Astrocyte (in vitro differentiated cells and primary cell): ENCODE measurements around the gene HOXC6. TPM values are rescaled to one million over a fixed set of nuclear protein-coding genes. Genes with fewer than 3 reads are reported as not detected.
"Not testable (repeated sequence)": the region's sequence is repeated elsewhere in the genome, so short reads cannot be mapped to it uniquely, and the experiment has no call there.

Experiments used
- DNase-seq: peaks from one replicate; pipeline ENCODE4 v3.0.0-alpha.2; 2010; ENCODE audit warnings: low read depth
- FAIRE-seq: peaks from 2 replicates; lab custom pipeline; 2011; peaks lifted over from hg19 to GRCh38; lab: Jason Lieb, UNC
- H2AFZ ChIP-seq: 2 replicates; pipeline ENCODE4 v1.6.0; 2012; ENCODE audit warnings: low read depth, low read length, inconsistent platforms
- H3K27ac ChIP-seq: 2 replicates; pipeline ENCODE4 v1.5.1; 2011; ENCODE audit warnings: low read depth, low read length, inconsistent platforms
- H3K27me3 ChIP-seq: 2 replicates; pipeline ENCODE4 v1.6.0; 2011; ENCODE audit warnings: low read length, inconsistent platforms; ENCODE audit not compliant: insufficient read depth
- H3K36me3 ChIP-seq: 2 replicates; pipeline ENCODE4 v1.5.1; 2011; ENCODE audit warnings: low read length, inconsistent platforms; ENCODE audit not compliant: insufficient read depth
- H3K4me1 ChIP-seq: 2 replicates; pipeline ENCODE4 v1.5.1; 2011; ENCODE audit warnings: low read length, inconsistent platforms; ENCODE audit not compliant: insufficient read depth
- H3K4me2 ChIP-seq: 2 replicates; pipeline ENCODE4 v1.6.0; 2012; ENCODE audit warnings: low read length, inconsistent platforms
- H3K4me3 ChIP-seq: 2 replicates; pipeline ENCODE4 v1.5.1; 2011; ENCODE audit warnings: low read depth, mild to moderate bottlenecking, low read length, inconsistent platforms; ENCODE audit not compliant: insufficient read depth
- H3K79me2 ChIP-seq: 2 replicates; pipeline ENCODE4 v1.6.0; 2012; ENCODE audit warnings: mild to moderate bottlenecking, low read length, inconsistent platforms; ENCODE audit not compliant: insufficient read depth
- H3K9ac ChIP-seq: 2 replicates; pipeline ENCODE4 v1.6.0; 2012; ENCODE audit warnings: mild to moderate bottlenecking, low read length, inconsistent platforms
- H3K9me3 ChIP-seq: 2 replicates; pipeline ENCODE4 v1.5.1; 2012; ENCODE audit warnings: low read depth, mild to moderate bottlenecking, low read length, inconsistent platforms; ENCODE audit not compliant: insufficient read depth
- H4K20me1 ChIP-seq: 2 replicates; pipeline ENCODE4 v1.6.0; 2012; ENCODE audit warnings: low read length, inconsistent platforms; ENCODE audit not compliant: insufficient read depth
- H3K27ac Mint-ChIP-seq: one replicate; pipeline ENCODE4 v1.8.0; 2021; ENCODE audit warnings: mild to moderate bottlenecking, mixed read lengths; ENCODE audit not compliant: unreplicated experiment
- H3K27me3 Mint-ChIP-seq: one replicate; pipeline ENCODE4 v1.8.0; 2021; ENCODE audit warnings: low read depth, mixed read lengths; ENCODE audit not compliant: unreplicated experiment
- H3K36me3 Mint-ChIP-seq: one replicate; pipeline ENCODE4 v1.8.0; 2021; ENCODE audit warnings: low read depth, mixed read lengths; ENCODE audit not compliant: unreplicated experiment
- H3K4me1 Mint-ChIP-seq: one replicate; pipeline ENCODE4 v1.8.0; 2021; ENCODE audit warnings: low read depth, mixed read lengths; ENCODE audit not compliant: unreplicated experiment
- H3K4me3 Mint-ChIP-seq: one replicate; pipeline ENCODE4 v1.8.0; 2021; ENCODE audit warnings: mild to moderate bottlenecking, moderate library complexity, mixed read lengths; ENCODE audit not compliant: unreplicated experiment
- H3K9me3 Mint-ChIP-seq: one replicate; pipeline ENCODE4 v1.8.0; 2021; ENCODE audit warnings: mild to moderate bottlenecking, mixed read lengths; ENCODE audit not compliant: unreplicated experiment
- CTCF ChIP-seq: IDR thresholded peaks from 2 replicates; pipeline ENCODE4 v1.5.1; 2011; ENCODE audit warnings: low read depth, mild to moderate bottlenecking, inconsistent platforms, low read length, moderate library complexity; ENCODE audit not compliant: insufficient read depth
- EZH2 ChIP-seq: IDR thresholded peaks from 2 replicates; pipeline ENCODE4 v1.6.1; 2012; ENCODE audit warnings: mild to moderate bottlenecking, low read length, inconsistent platforms; ENCODE audit not compliant: insufficient read depth
- total RNA-seq: library from RNA; stranded (reverse); gene quantifications from 2 replicates; pipeline ENCODE4 v1.2.1, GENCODE V29; 2021

The HOXC6 gene
- total RNA-seq, 1 donor from 2014 or later = not detected

GRCh38 chr12:54040648-54041047 is 12.4 kb downstream of the HOXC6 start:
- Mint-ChIP-seq H3K27me3 (peaks cover 99% of the 10 kb centered on the region), H3K27ac (no peak overlapping the region), H3K36me3 (peaks cover 2% of the 10 kb centered on the region), H3K4me3 (no peak overlapping the region), H3K4me1 (no peaks in the 10 kb centered on the region), H3K9me3 (peaks cover 18% of the 10 kb centered on the region)
- Histone ChIP-seq H2AFZ (no peak overlapping the region), H3K4me2 (no peak overlapping the region), H4K20me1 (no peaks in the 10 kb centered on the region), H3K27ac (no peak overlapping the region), H3K9me3 (peaks cover 3% of the 10 kb centered on the region), H3K27me3 (peaks cover 77% of the 10 kb centered on the region), H3K9ac (no peak overlapping the region), H3K4me3 (no peak overlapping the region), H3K4me1 (no peaks in the 10 kb centered on the region), H3K36me3 (no peaks in the 10 kb centered on the region), H3K79me2 (no peaks in the 10 kb centered on the region)
- no peak for FAIRE-seq
- TF ChIP-seq CTCF = no peak
- no peak for DNase-seq

- H3K4me1 Mint-ChIP-seq = no peaks in the 10 kb centered on the region
- no peak overlapping the region for H2AFZ ChIP-seq
- H3K9me3 ChIP-seq = peaks cover 3% of the 10 kb centered on the region
- H3K36me3 Mint-ChIP-seq = peaks cover 2% of the 10 kb centered on the region
- H3K27ac Mint-ChIP-seq = no peak overlapping the region
- no peak overlapping the region for H3K4me3 ChIP-seq
- H3K4me1 ChIP-seq = no peaks in the 10 kb centered on the region
- H3K4me3 Mint-ChIP-seq = no peak overlapping the region
- no peak overlapping the region for H3K4me2 ChIP-seq
- no peaks in the 10 kb centered on the region for H4K20me1 ChIP-seq
- no peaks in the 10 kb centered on the region for H3K36me3 ChIP-seq
- no peak overlapping the region for H3K27ac ChIP-seq
- FAIRE-seq (no peak), DNase-seq (no peak)
- H3K9me3 Mint-ChIP-seq = peaks cover 15% of the 10 kb centered on the region
- H3K27me3 Mint-ChIP-seq = peaks cover 99% of the 10 kb centered on the region
- TF ChIP-seq EZH2 (no peak), CTCF (no peak)
- no peaks in the 10 kb centered on the region for H3K79me2 ChIP-seq
- peaks cover 77% of the 10 kb centered on the region for H3K27me3 ChIP-seq
- H3K9ac ChIP-seq = no peak overlapping the region
These were observed 13.0 kb downstream of the HOXC6 start for GRCh38 chr12:54041097-54041690.

GRCh38 chr12:54042033-54042432 is 13.8 kb downstream of the HOXC6 start:
- H3K27ac Mint-ChIP-seq, H3K36me3 Mint-ChIP-seq, H4K20me1 ChIP-seq, H2AFZ ChIP-seq, FAIRE-seq, H3K4me2 ChIP-seq, DNase-seq, H3K79me2 ChIP-seq, H3K27ac ChIP-seq, H3K4me3 ChIP-seq, H3K4me1 Mint-ChIP-seq, H3K4me1 ChIP-seq, H3K36me3 ChIP-seq, H3K9ac ChIP-seq, H3K9me3 ChIP-seq, H3K4me3 Mint-ChIP-seq: not testable (repeated sequence)
- peaks cover 99% of the 10 kb centered on the region for H3K27me3 Mint-ChIP-seq
- peaks cover 15% of the 10 kb centered on the region for H3K9me3 Mint-ChIP-seq
- peaks cover 84% of the 10 kb centered on the region for H3K27me3 ChIP-seq
